HG03159 (cell line): Measurements from ENCODE around the gene ERVK3-1.

ENCODE experiments used
- ATAC-seq: cut with Tn5 transposase; IDR thresholded peaks from one replicate; pipeline ENCODE4 v1.9.1; 2021; ENCODE audit warnings: mild to moderate bottlenecking, moderate library complexity; ENCODE audit not compliant: unreplicated experiment

Gene ERVK3-1

DNA sequence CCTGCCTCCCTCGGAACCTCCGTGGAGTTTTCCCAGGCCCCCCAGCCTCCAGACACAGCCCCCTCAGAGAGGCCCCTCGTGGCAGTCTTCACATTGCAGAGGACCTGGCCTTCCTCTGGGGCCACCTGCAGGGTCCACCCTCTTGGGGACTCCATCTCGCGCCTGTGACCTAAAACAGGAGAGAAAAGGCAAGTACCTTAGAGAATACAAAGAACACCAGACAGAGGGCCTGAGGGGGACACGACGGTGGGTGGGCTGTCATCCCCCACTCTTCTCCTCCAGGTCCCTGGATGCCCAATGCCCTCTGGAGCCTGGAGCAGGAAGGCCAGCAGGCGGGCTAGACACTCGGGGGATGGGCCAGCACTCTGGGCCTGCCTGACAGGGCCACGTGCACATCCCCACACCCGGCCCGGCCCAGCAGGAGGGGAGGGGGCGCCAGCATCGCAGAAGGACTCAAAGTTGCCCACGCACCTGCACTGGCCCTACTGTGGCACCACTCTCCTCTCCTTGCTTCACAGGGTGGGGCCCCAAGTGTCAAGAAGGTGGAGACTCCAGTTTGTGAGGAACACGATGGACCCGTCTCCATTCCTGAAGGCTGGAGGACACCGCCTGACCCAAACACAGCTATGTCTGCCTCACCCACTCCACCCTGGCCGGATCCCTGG is 52.4 kb downstream of the ERVK3-1 start:
- no peak for ATAC-seq

DNA sequence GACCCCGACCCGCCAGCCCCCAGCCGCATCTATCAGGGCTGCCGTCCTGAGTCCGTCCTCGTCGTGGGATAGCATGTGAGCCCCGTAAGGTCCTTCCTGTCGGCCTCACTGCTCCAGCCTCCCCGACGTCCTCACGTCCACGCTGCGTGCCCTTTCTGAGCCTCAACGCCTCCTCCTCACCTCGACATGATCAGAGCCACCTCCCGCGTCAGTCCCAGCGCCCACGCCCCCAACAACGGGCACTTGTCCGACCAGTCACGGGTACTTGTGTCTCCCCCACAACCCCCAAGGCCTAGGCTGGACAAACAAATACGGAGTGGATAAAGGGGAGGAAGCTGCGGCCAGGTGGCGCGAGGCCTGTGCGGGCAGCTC is 56.7 kb downstream of the ERVK3-1 start:
- ATAC-seq = peak; percentile 9

DNA sequence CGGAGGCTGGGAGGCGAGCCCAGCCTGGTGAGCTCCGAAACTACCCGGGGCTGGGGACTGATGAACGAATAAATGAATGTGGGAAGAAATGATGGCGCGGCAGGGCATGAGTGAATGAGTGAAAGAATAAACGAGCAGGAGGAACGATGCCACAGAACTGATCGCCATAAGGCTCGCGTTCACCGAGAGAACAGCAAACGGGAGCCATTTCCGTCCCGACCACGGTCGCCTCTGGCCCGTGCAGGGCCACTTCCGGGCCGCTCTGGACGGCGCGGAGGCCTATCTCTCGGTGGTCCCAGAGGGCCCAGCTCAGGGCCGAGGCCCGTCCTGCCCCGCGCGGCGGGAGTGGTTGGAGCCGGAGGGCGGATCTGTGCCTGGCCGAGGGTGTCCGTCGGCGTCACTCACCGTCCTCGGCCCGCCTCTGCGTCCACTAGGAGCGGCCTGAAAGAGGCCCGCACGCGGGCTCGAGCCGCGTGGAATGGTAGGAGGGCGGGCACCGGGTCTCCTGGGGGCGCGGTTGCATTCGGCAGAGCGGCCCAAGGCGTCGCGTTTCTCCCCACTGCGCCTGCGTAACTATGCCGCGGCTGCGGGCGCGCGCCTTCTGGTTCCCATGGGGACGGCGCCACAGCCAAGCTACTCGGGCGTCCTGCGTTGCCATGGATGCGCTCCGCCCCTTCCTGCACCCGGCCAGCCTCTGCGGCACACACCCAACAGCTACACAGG is 57.3 kb downstream of the ERVK3-1 start, which contains the start of gene ZNF497:
TSS of gene ZNF497 (minus strand) at position 480 of the 723 bp plus-strand sequence. CDS start 5,116 bp downstream, outside the sequence.
- ATAC-seq = peak; percentile 86

GRCh38 chr19:58364146-58364545 is 59.0 kb downstream of the ERVK3-1 start:
- ATAC-seq = no peak
